ENCODE results near the gene DBF4B.
"Not testable (repeated sequence)": the region's sequence is repeated elsewhere in the genome, so short reads cannot be mapped to it uniquely, and the experiment has no call there.

DBF4B gene

GRCh38 chr17:44733753-44734152 lies 25.3 kb downstream of the DBF4B start:
- no peak for DNase-seq (ENCODE audit: low read depth in 2 of 2, low spot score in 1 of 2)

GRCh38 chr17:44734272-44734671 lies 25.8 kb downstream of the DBF4B start:
- DNase-seq (ENCODE audit: low read depth in 2 of 2, low spot score in 1 of 2) = no peak

- no peak for DNase-seq (ENCODE audit: low read depth in 2 of 2, low spot score in 1 of 2)
Observed at GRCh38 chr17:44736551-44737240, 28.2 kb downstream of the DBF4B start.

DNA sequence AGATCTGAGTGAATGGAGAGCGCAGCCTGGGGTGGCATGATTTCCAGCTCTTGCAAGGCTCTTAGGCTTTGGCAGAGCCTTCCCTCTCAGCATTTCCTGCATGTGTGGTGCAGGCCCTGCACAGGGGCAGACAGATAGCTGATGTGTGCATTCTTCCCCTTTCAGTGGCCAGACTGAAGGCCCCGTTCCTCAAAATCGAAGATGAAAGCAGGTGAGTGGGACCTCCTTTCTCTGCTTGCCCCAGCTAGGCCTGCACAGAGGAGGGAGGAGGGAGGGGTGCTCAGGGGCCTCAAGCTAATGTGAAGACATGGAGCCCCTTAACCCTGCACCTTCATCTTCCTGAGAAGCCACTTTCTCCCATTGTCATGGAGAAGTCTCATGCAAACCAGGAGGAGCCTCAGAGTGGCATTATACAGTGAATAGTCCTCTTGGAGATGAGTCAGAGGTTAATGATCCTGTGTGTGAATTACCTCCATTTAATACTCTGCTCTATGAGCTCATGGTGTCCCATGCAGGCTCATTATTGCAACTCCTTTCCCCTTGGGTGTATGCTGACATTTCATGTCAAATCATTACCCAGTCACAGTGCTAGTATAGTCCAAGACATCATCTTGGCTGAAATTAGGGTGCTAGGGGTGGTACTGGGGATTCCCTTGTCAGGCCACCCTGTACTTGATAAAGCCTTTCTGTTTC lies 29.9 kb downstream of the DBF4B start:
- no peak for DNase-seq (ENCODE audit: low read depth in 2 of 2, low spot score in 1 of 2)

- DNase-seq (ENCODE audit: low read depth in 2 of 2, low spot score in 1 of 2) = no peak
Observed at GRCh38 chr17:44741316-44741715, 32.9 kb downstream of the DBF4B start.

DNA sequence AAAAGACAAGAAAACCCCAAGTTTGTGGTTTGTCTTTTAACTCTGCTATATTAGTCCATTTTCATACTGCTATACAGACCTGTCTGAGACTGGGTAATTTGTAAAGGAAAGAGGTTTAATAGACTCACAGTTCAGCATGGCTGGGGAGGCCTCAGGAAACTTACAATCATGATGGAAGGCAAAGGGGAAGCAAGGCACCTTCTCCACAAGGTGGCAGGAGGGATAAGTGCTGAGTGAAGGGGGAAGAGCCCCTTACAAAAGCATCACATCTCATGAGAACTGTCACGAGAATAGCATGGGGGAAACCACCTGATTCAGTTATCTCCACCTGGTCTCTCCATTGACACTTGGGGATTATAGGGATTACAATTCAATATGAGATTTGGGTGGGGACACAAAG lies 36.8 kb downstream of the DBF4B start:
- no peak for DNase-seq (ENCODE audit: low read depth in 2 of 2, low spot score in 1 of 2)

DNA sequence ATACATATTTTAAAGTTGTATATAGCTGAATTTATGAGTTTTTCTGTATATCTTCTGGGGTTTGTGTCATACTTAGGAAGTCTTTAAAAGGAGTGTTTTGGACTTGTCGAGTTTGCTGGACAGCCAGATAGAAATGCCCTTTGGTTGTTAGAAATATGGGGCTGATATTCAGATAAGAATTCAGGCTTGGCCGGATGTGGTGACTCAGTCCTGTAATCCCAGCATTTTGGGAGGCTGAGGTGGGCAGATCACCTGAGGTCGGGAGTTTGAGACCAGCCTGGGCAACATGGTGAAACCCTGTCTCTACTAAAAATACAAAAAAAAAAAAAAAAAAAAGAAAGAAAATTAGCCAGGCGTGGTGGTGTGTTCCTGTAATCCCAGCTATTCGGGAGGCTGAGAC lies 37.3 kb downstream of the DBF4B start:
- DNase-seq (ENCODE audit: low read depth in 2 of 2, low spot score in 1 of 2) = not testable (repeated sequence)

- no peak for DNase-seq (ENCODE audit: low read depth in 2 of 2, low spot score in 1 of 2)
Observed at GRCh38 chr17:44747566-44747965, 39.1 kb downstream of the DBF4B start.

- DNase-seq (ENCODE audit: low read depth in 2 of 2, low spot score in 1 of 2) = no peak
Observed at GRCh38 chr17:44749076-44749979, 40.9 kb downstream of the DBF4B start.

- no peak for DNase-seq (ENCODE audit: low read depth in 2 of 2, low spot score in 1 of 2)
Observed at GRCh38 chr17:44749980-44750318, 41.5 kb downstream of the DBF4B start.

DNA sequence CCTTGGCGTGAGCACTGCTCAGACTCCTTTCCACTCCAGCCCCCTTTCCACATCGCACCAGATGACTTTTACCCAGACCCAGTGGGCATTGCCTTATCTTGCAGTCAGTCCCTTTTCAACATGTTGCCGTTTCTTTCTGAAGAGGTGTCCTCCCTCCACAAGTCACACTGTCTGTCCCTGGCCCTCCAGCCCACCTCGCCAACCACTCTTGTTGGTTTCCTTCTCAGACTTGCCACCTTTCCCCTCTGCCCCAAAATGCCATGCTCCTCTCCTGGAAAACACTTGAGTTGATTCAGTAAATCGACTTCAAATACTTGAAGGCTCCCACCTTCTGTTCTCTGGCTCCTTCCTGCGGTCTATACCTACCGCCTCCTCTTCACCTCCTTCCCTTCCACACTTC lies 42.9 kb downstream of the DBF4B start:
- no peak for DNase-seq (ENCODE audit: low read depth in 2 of 2, low spot score in 1 of 2)

DNA sequence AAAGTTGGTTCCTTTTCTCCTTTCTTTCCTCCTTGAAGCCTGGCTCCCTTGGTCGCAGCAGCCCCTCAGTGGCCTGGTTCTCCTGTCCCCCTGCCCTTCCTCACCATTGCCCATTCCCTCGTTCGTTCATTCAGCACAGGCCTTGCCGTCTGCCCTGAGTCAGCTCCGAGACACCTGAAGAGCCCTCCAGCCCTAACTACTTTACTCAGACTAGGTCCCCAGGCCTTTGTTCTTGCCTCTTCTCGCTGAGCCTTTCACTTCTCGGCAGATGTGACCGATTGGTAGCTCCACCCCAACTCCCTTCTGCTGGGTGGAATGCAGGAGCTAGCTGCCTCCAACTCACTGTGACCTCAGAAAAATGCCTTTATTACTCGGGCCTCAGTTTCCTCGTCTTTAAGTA lies 43.3 kb downstream of the DBF4B start:
- no peak for DNase-seq (ENCODE audit: low read depth in 2 of 2, low spot score in 1 of 2)

GRCh38 chr17:44752953-44753861 lies 44.7 kb downstream of the DBF4B start:
- no peak for DNase-seq (ENCODE audit: low read depth in 2 of 2, low spot score in 1 of 2)

DNA sequence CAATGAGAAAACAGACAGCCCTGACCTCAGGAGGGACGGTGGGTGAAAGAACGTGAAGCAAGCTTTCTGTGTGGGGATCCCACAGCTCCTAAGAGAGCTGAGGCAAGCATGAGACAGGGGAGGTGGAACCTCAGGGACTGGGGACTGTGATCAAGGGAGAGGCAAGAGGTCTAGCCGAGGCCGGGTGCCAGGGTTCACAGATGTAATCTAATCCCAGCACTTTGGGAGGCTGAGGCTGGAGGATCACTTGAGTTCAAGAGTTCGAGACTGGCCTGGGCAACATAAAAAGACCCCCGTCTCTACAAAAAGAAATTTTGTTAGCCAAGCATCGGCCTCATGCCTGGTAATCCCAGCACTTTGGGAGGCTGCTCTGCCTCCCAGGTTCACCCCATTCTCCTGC lies 45.8 kb downstream of the DBF4B start:
- DNase-seq (ENCODE audit: low read depth in 2 of 2, low spot score in 1 of 2) = no peak

DNA sequence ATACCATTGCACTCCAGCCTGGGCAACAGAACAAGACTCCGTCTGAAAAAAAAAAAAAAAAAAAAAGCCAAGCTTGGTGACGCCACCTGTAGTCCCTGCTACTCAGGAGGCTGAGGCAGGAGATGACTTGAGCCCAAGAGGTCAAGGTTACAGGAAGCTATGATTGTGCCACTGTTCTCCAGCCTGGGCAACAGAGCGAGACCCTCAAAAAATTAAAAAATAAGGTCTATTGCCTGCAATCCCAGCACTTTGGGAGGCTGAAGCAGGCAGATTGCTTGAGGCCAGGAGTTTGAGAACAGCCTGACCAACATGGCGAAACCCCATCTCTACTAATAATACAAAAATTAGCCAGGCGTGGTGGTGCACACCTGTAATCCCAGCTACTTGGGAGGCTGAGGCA lies 46.7 kb downstream of the DBF4B start:
- DNase-seq (ENCODE audit: low read depth in 2 of 2, low spot score in 1 of 2) = not testable (repeated sequence)

- no peak for DNase-seq (ENCODE audit: low read depth in 2 of 2, low spot score in 1 of 2)
Observed at GRCh38 chr17:44757045-44757917, 48.8 kb downstream of the DBF4B start.

DNA sequence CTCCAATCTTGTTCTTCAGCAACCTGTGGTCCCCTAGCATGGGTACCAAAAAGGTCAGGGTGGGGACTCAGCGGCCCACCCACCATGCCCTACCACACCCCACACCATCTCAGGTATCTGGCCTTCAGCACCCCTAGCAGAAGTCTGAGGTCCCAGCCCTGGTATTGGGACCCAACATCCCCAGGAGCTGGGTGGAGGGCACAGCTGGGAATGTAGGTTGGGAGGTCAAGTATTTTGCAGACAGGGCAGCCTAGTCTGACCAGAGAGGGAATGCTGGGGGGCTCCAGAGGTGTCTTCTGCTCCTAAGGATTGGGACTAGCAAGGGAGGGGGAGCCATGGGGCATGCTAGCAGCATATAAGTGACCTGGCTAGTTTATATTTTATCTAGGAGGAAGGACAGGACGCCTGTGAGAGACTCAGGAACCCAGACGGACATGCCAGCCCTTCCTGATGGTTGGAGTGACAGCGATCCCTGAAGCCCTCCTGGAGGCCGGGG lies 49.5 kb downstream of the DBF4B start:
- no peak for DNase-seq (ENCODE audit: low read depth in 2 of 2, low spot score in 1 of 2)

GRCh38 chr17:44758414-44759085 lies 50.1 kb downstream of the DBF4B start, which contains the start of gene ADAM11:
Gene ADAM11 (plus strand): TSS chr17:44758988. CDS start chr17:44759200, 212 bp downstream.
- DNase-seq (ENCODE audit: low read depth in 2 of 2, low spot score in 1 of 2) = no peak
